SU-DHL-6 (cell line): ENCODE data around the gene RNF113B.

ENCODE experiments used
- H2AFZ ChIP-seq: fragments of 200-600 bp; sonication (generic); 2 replicates; pipeline ENCODE4 v1.6.1; 2014; ENCODE audit warnings: low read depth, mild to moderate bottlenecking, moderate library complexity, mixed read lengths, antibody characterized with exemption, low read length; ENCODE audit not compliant: severe bottlenecking
- H3F3A ChIP-seq: fragments of 200-600 bp; shearing (Covaris generic); 2 replicates; pipeline ENCODE4 v1.6.0; 2016; ENCODE audit warnings: antibody characterized with exemption, mild to moderate bottlenecking; ENCODE audit not compliant: insufficient read depth
- H3K27ac ChIP-seq: fragments of 200-600 bp; sonication (generic); 2 replicates; pipeline ENCODE4 v1.5.1; 2016; ENCODE audit warnings: low read depth, mild to moderate bottlenecking, low read length, moderate library complexity, mixed read lengths
- H3K27me3 ChIP-seq: fragments of 200-600 bp; sonication (generic), shearing (Covaris generic); 2 replicates; pipeline ENCODE4 v1.6.0; 2014; ENCODE audit warnings: mild to moderate bottlenecking, low read length
- H3K36me3 ChIP-seq: fragments of 200-600 bp; sonication (generic); 2 replicates; pipeline ENCODE4 v1.6.1; 2014; ENCODE audit warnings: mild to moderate bottlenecking, low read length, mixed read lengths
- H3K4me2 ChIP-seq: fragments of 300-600, 200-600 bp; shearing (Covaris generic), sonication (generic); 2 replicates; pipeline ENCODE4 v1.6.0; 2014; ENCODE audit warnings: low read length, low read depth, mild to moderate bottlenecking; ENCODE audit not compliant: poor library complexity, severe bottlenecking
- H3K4me3 ChIP-seq: fragments of 200-600 bp; sonication (generic); 2 replicates; pipeline ENCODE4 v1.5.1; 2014; ENCODE audit warnings: antibody characterized with exemption, low read length, mild to moderate bottlenecking, mixed read lengths; ENCODE audit not compliant: insufficient read depth, poor library complexity, severe bottlenecking
- H3K79me2 ChIP-seq: fragments of 200-600 bp; sonication (generic); 2 replicates; pipeline ENCODE4 v1.6.1; 2014; ENCODE audit warnings: mild to moderate bottlenecking, low read length, moderate library complexity; ENCODE audit not compliant: insufficient read depth
- H3K9ac ChIP-seq: fragments of 200-600 bp; sonication (generic); 2 replicates; pipeline ENCODE4 v1.7.0; 2014; ENCODE audit warnings: mild to moderate bottlenecking, low read length
- H3K9me2 ChIP-seq: fragments of 200-600 bp; sonication (generic); replicated peaks from 2 replicates; pipeline ENCODE4 v1.6.1; 2014; ENCODE audit warnings: low read length; ENCODE audit not compliant: insufficient read depth
- H3K9me3 ChIP-seq: fragments of 200-600 bp; sonication (generic); 2 replicates; pipeline ENCODE4 v1.6.1; 2014; ENCODE audit warnings: low read length, mixed read lengths; ENCODE audit not compliant: insufficient read depth
- H4K20me1 ChIP-seq: fragments of 200-600 bp; sonication (generic); 2 replicates; pipeline ENCODE4 v1.6.1; 2014; ENCODE audit warnings: low read depth, mild to moderate bottlenecking, antibody characterized with exemption, low read length, moderate library complexity, mixed read lengths
- EZH2phosphoT487 ChIP-seq: fragments of 200-600 bp; sonication (generic), shearing (Covaris generic); conservative IDR thresholded peaks from 2 replicates; pipeline ENCODE4 v1.6.1; 2018; ENCODE audit warnings: mild to moderate bottlenecking, antibody characterized with exemption, low read length, moderate library complexity, mixed read lengths
- TF ChIP-seq, protein P1 (sequence below): fragments of 200-600 bp; sonication (generic); IDR thresholded peaks from one replicate; pipeline ENCODE4 v1.5.1; 2017; ENCODE audit warnings: antibody characterized with exemption, mild to moderate bottlenecking, low read length, moderate library complexity; ENCODE audit not compliant: insufficient read depth, poor library complexity, severe bottlenecking

The RNF113B gene

DNA sequence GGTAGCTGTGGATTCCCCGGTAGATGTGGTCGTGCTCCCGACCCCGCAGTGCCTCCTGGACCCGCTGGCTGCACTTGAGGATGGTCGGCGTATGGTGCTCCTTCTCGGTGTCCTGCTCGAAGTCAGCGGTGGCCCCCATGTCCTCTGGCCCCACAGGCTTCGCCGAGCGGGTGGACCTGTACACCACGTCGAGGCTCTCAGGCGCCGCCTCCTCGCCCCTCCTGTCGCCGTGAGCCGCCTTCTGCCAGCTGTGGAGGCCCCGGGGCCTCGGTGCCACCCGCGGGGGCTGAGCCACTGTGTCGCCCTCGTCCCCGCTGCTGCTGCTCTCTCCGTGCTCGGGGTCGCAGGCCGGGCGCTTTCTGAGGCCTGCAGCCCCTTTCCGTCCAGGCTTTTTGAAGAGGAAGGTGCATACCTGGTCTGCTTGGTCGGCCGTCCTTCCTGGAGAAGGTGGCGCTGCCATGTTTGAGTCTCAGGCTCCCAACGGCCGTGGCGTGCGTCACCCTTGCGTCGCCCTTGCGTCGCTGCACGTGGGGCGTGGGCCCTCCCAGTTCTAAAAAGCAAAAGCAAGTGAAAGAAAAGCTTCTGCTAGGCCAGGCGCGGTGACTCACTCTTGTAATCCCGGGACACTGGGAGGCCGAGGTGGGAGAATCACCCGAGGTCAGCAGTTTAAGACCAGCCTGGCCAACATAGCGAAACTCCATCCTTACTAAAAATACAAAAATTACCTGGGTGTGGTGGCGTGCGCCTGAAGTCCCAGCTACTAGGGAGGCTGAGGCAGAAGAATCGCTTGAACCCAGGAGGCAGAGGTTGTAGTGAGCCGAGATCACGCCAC is at the start of gene RNF113B:
RNF113B (minus strand) TSS at position 493 of the 832 bp plus-strand sequence; CDS start at position 460, 33 bp downstream.
- H3K9me2 ChIP-seq: no peaks in the 10 kb centered on the region
- no peak within 1 kb of the TSS for H2AFZ ChIP-seq
- H3K4me3 ChIP-seq: no peak within 1 kb of the TSS
- no peaks in the 10 kb centered on the region for H3F3A ChIP-seq
- no peaks in the 10 kb centered on the region for H4K20me1 ChIP-seq
- H3K27me3 ChIP-seq: no peaks in the 10 kb centered on the region
- H3K27ac ChIP-seq: no peak within 1 kb of the TSS
- no peak within 1 kb of the TSS for H3K4me2 ChIP-seq
- H3K9ac ChIP-seq: no peak within 1 kb of the TSS
- H3K36me3 ChIP-seq: no peaks in the 10 kb centered on the region
- no peaks in the 10 kb centered on the region for H3K79me2 ChIP-seq
- H3K9me3 ChIP-seq: no peaks in the 10 kb centered on the region
- TF ChIP-seq EZH2phosphoT487: no peak
- TF ChIP-seq, protein P1, sequence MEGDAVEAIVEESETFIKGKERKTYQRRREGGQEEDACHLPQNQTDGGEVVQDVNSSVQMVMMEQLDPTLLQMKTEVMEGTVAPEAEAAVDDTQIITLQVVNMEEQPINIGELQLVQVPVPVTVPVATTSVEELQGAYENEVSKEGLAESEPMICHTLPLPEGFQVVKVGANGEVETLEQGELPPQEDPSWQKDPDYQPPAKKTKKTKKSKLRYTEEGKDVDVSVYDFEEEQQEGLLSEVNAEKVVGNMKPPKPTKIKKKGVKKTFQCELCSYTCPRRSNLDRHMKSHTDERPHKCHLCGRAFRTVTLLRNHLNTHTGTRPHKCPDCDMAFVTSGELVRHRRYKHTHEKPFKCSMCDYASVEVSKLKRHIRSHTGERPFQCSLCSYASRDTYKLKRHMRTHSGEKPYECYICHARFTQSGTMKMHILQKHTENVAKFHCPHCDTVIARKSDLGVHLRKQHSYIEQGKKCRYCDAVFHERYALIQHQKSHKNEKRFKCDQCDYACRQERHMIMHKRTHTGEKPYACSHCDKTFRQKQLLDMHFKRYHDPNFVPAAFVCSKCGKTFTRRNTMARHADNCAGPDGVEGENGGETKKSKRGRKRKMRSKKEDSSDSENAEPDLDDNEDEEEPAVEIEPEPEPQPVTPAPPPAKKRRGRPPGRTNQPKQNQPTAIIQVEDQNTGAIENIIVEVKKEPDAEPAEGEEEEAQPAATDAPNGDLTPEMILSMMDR: no peak

DNA sequence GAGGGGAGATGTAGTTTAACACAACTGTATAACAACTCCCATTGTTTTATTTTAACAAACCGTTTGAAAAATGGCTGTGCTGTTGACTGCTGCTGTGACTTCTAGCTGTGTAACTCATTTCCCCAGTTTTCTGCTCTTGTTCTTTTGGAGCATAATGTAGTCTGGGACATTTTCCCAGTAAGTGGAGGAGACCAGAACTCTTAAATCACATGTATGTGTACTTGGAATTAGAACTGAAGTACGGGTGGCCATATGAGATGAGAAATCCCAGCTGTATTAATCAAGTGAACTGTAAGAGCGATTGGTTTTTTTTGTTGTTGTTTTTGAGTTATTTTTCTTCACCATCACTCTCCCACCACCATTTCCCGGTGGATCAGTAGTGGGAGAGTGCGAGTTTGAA is 49.4 kb upstream of the RNF113B start:
- Histone ChIP-seq H3K79me2 (no peaks in the 10 kb centered on the region), H3K27me3 (no peaks in the 10 kb centered on the region), H2AFZ (no peak overlapping the region), H3K9me3 (no peaks in the 10 kb centered on the region), H3K9ac (no peak overlapping the region), H3K36me3 (no peaks in the 10 kb centered on the region), H3K9me2 (no peaks in the 10 kb centered on the region), H3K27ac (no peak overlapping the region), H3K4me3 (no peak overlapping the region), H3F3A (no peaks in the 10 kb centered on the region), H4K20me1 (no peaks in the 10 kb centered on the region), H3K4me2 (no peak overlapping the region)
- TF ChIP-seq EZH2phosphoT487: no peak
- TF ChIP-seq, protein P1: no peak

DNA sequence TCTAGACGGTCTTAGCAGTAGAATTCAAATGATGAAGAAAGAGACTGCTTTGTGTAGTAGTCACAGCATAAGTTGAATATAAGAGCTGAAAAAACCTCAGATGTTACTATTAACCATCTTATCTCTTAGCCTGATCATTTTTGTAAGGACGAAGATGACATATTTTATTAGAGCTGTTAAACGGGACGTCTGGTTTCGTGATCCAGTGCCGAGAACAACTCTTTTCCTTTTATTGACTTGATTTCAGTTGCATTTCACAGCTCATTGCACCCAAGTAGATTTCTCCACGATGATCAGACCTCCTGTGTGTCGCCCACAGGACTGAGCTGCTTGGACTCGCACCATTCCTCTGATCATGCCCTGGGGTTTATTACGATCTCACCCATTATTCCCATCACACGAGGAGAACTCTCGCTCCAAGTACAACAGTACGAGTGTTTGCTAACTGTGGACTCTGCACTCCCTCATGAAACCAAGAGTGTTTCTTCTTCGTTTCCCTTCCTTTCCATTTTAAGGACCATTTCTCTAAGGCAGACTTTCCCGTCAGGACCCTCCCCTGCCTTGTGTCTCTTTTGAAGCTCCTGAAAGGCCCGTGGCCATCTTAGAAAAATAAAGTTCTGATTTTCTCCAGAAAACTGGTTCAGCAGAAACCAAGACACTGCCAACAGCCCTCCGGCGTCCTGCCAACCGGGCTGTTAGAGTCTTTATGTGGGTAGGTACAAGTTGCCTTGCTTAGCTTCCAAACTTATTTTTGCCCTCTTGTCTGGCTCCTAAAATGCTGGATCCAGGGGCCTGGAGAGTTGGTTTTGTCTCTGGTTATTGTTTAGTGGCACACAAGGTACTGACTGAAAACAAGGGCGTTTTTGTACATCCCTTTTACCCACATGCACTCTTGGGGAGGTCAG is 48.2 kb upstream of the RNF113B start:
- Histone ChIP-seq H3K79me2 (no peaks in the 10 kb centered on the region), H3K9me2 (no peaks in the 10 kb centered on the region), H4K20me1 (no peaks in the 10 kb centered on the region), H3K27ac (no peak overlapping the region), H2AFZ (no peak overlapping the region), H3K9ac (no peak overlapping the region), H3K9me3 (no peaks in the 10 kb centered on the region), H3K4me3 (no peak overlapping the region), H3K27me3 (no peaks in the 10 kb centered on the region), H3F3A (no peaks in the 10 kb centered on the region), H3K36me3 (no peaks in the 10 kb centered on the region), H3K4me2 (no peak overlapping the region)
- no peak for TF ChIP-seq EZH2phosphoT487
- TF ChIP-seq, protein P1: no peak
